WTC11 (cell line): Measurements from ENCODE around the gene SOX4. TPM values are rescaled to one million over a fixed set of nuclear protein-coding genes. Genes with fewer than 3 reads are reported as not detected.

Experiments
- ATAC-seq: fragments of 200-7000 bp; cut with Tn5 transposase; 2 replicates; pipeline ENCODE4 v1.10.0; 2021; ENCODE audit warnings: mild to moderate bottlenecking, moderate library complexity
- CTCF ChIA-PET: fragments of 300-600 bp; sonication (Branson Sonifier 250); formaldehyde crosslinking; loops from one replicate; lab custom pipeline; 2021; ENCODE audit warnings: antibody characterized with exemption; lab: Charles Lee
- POLR2A ChIA-PET: fragments of 350-600 bp; sonication (Branson Sonifier 250); formaldehyde crosslinking; loops from one replicate; lab custom pipeline; 2021; ENCODE audit warnings: antibody characterized with exemption; lab: Charles Lee
- DNase-seq: peaks from one replicate; pipeline ENCODE4 v3.0.0; 2021; ENCODE audit warnings: low spot score
- H3K27ac Mint-ChIP-seq: 2 replicates; pipeline ENCODE4 v1.8.0; 2021; ENCODE audit warnings: mixed read lengths
- H3K27me3 Mint-ChIP-seq: 2 replicates; pipeline ENCODE4 v1.8.0; 2021; ENCODE audit warnings: low read depth, mild to moderate bottlenecking, moderate library complexity, mixed read lengths
- H3K36me3 Mint-ChIP-seq: 2 replicates; pipeline ENCODE4 v1.8.0; 2021; ENCODE audit warnings: mixed read lengths
- H3K4me1 Mint-ChIP-seq: 2 replicates; pipeline ENCODE4 v1.8.0; 2022; ENCODE audit warnings: mixed read lengths
- H3K4me3 Mint-ChIP-seq: 2 replicates; pipeline ENCODE4 v1.8.0; 2021; ENCODE audit warnings: mild to moderate bottlenecking, moderate library complexity, mixed read lengths
- H3K9me3 Mint-ChIP-seq: 2 replicates; pipeline ENCODE4 v1.8.0; 2021; ENCODE audit warnings: mixed read lengths
- CREM ChIP-seq: sonication (generic); formaldehyde crosslinking; IDR thresholded peaks from 2 replicates; pipeline ENCODE4 v1.8.1; 2022; ENCODE audit warnings: mild to moderate bottlenecking, missing genetic modification reagents, moderate library complexity
- ELF4 ChIP-seq: sonication (generic); formaldehyde crosslinking; IDR thresholded peaks from 2 replicates; pipeline ENCODE4 v1.8.1; 2022; ENCODE audit warnings: low read depth, mild to moderate bottlenecking, moderate library complexity, missing genetic modification reagents
- FOXJ3 ChIP-seq: sonication (generic); formaldehyde crosslinking; IDR thresholded peaks from 2 replicates; pipeline ENCODE4 v1.9.0; 2021; ENCODE audit warnings: missing genetic modification reagents, mild to moderate bottlenecking, borderline replicate concordance
- GTF2I ChIP-seq: fragments of 250-450 bp; sonication (Bioruptor Pico); conservative IDR thresholded peaks from 2 replicates; pipeline ENCODE4 v1.4.0; 2021; ENCODE audit warnings: mild to moderate bottlenecking
- KAT7 ChIP-seq: sonication (generic); formaldehyde crosslinking; IDR thresholded peaks from 2 replicates; pipeline ENCODE4 v1.8.1; 2023; ENCODE audit warnings: missing genetic modification reagents, mild to moderate bottlenecking, borderline replicate concordance
- MYBL2 ChIP-seq: sonication (generic); formaldehyde crosslinking; IDR thresholded peaks from 2 replicates; pipeline ENCODE4 v1.8.1; 2023; ENCODE audit warnings: mild to moderate bottlenecking, moderate library complexity, missing genetic modification reagents
- NFATC4 ChIP-seq: fragments of 250-450 bp; sonication (Bioruptor Pico); IDR thresholded peaks from 2 replicates; pipeline ENCODE4 v1.9.0; 2021; ENCODE audit warnings: mild to moderate bottlenecking
- NFE2L1 ChIP-seq: sonication (generic); formaldehyde crosslinking; IDR thresholded peaks from 2 replicates; pipeline ENCODE4 v1.8.1; 2023; ENCODE audit warnings: missing genetic modification reagents
- NR2C2 ChIP-seq: sonication (generic); formaldehyde crosslinking; IDR thresholded peaks from 2 replicates; pipeline ENCODE4 v1.8.0; 2022; ENCODE audit warnings: mild to moderate bottlenecking, missing genetic modification reagents
- NR3C1 ChIP-seq: sonication (generic); formaldehyde crosslinking; conservative IDR thresholded peaks from 2 replicates; pipeline ENCODE4 v1.8.1; 2023; ENCODE audit warnings: low read depth, mild to moderate bottlenecking, missing genetic modification reagents
- RELA ChIP-seq: sonication (generic); formaldehyde crosslinking; IDR thresholded peaks from 2 replicates; pipeline ENCODE4 v1.8.1; 2022; ENCODE audit warnings: missing genetic modification reagents, mild to moderate bottlenecking, borderline replicate concordance
- ZNF232 ChIP-seq: sonication (generic); formaldehyde crosslinking; IDR thresholded peaks from 2 replicates; pipeline ENCODE4 v1.8.0; 2022; ENCODE audit warnings: mild to moderate bottlenecking, missing genetic modification reagents
- ZNF396 ChIP-seq: fragments of 250-450 bp; sonication (Bioruptor Pico); IDR thresholded peaks from 2 replicates; pipeline ENCODE4 v1.8.0; 2021; ENCODE audit warnings: mild to moderate bottlenecking, moderate library complexity, borderline replicate concordance
- ZNF416 ChIP-seq: fragments of 250-450 bp; sonication (Bioruptor Pico); IDR thresholded peaks from 2 replicates; pipeline ENCODE4 v1.9.0; 2021; ENCODE audit warnings: mild to moderate bottlenecking, inconsistent platforms
- ZNF671 ChIP-seq: fragments of 250-450 bp; sonication (Bioruptor Pico); IDR thresholded peaks from 2 replicates; pipeline ENCODE4 v1.8.0; 2021; ENCODE audit warnings: mild to moderate bottlenecking
- total RNA-seq: library from RNA; stranded (reverse); gene quantifications from 3 replicates; pipeline ENCODE4 v1.2.3, GENCODE V29; 2021
- TF ChIP-seq, protein P1 (sequence below): sonication (generic); formaldehyde crosslinking; IDR thresholded peaks from 2 replicates; pipeline ENCODE4 v1.8.1; 2022; ENCODE audit warnings: low read depth, missing genetic modification reagents, borderline replicate concordance
- TF ChIP-seq, protein P2 (sequence below): sonication (generic); formaldehyde crosslinking; IDR thresholded peaks from 2 replicates; pipeline ENCODE4 v1.8.1; 2023; ENCODE audit warnings: mild to moderate bottlenecking, moderate library complexity, missing genetic modification reagents
- TF ChIP-seq, protein P3 (sequence below): sonication (generic); formaldehyde crosslinking; IDR thresholded peaks from 2 replicates; pipeline ENCODE4 v1.8.0; 2022; ENCODE audit warnings: missing genetic modification reagents
- TF ChIP-seq, protein P4 (sequence below): sonication (generic); formaldehyde crosslinking; IDR thresholded peaks from 2 replicates; pipeline ENCODE4 v1.8.1; 2022; ENCODE audit warnings: mild to moderate bottlenecking, missing genetic modification reagents, moderate library complexity, borderline replicate concordance
- TF ChIP-seq, protein P5 (sequence below): sonication (generic); formaldehyde crosslinking; IDR thresholded peaks from 2 replicates; pipeline ENCODE4 v1.8.0; 2023; ENCODE audit warnings: missing genetic modification reagents, mild to moderate bottlenecking, borderline replicate concordance

SOX4 gene
- total RNA-seq, 1 experiment from 2014 or later = 182 TPM

DNA sequence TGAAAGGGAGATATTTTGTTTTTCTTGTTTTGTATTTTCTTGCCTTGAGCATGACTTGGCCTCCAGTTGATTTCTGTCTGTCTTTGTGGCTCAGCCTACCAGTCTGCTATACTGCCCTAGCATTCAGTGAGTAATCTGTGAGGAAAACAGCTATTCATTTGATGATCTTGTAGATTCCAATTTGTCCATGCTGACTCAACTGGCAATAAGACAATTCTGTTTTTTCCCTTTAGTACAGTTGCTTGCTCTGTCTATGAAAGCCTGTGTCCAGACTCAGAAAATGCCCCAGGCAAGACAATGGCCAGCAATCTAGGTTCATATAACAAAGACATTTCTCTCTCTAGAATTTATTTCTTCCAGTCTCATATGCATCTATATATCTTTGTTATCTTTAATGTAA lies 10.9 kb upstream of the SOX4 start:
- ATAC-seq = no peak
- Mint-ChIP-seq H3K27me3 (peaks cover 6% of the 10 kb centered on the region), H3K4me3 (no peak overlapping the region), H3K4me1 (peaks cover 6% of the 10 kb centered on the region), H3K9me3 (peaks cover 41% of the 10 kb centered on the region), H3K27ac (no peak overlapping the region), H3K36me3 (peaks cover 32% of the 10 kb centered on the region)
- POLR2A ChIA-PET = interaction anchor here (0.6 kb wide), 1 partner anchor 307 kb away, joined by 7 read pairs; no protein-coding TSS in a partner anchor
- no peak for DNase-seq
- CTCF ChIA-PET = no interaction called here
- no peak for TF ChIP-seq ELF4 (CRISPR knock-in tag)

DNA sequence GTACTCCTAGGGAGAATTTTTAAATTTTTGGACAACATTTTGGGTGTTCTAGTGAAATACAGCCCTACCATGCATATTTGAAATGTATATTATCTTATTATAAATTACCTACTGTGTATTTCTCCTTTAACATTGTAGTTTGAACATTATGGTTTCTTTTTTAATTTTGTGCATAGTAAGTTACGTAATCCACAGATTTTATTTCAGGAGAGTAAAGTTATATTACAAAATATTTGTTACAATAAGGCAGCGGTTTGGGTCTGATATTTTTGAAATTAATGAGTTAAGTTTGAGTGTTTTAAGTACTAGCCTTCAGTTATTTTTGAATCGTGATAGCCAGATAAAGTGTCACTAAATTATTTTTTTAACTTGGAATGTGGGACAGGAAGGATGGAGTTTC lies 7.3 kb upstream of the SOX4 start:
- H3K27ac Mint-ChIP-seq = no peak overlapping the region
- no peak for ATAC-seq
- peaks cover 17% of the 10 kb centered on the region for H3K36me3 Mint-ChIP-seq
- DNase-seq = no peak
- ChIA-PET POLR2A (interaction anchor here (0.7 kb wide), 1 partner anchor 776 kb away, joined by 3 read pairs; no protein-coding TSS in a partner anchor), CTCF (interaction anchor here (0.9 to 3.5 kb wide), 3 partner anchors 17 to 1022 kb away, joined by 3 to 19 read pairs (median 4); no protein-coding TSS in a partner anchor)
- peaks cover 12% of the 10 kb centered on the region for H3K27me3 Mint-ChIP-seq
- H3K4me3 Mint-ChIP-seq = peak overlapping the region; percentile 95
- no peak for TF ChIP-seq NR3C1 (CRISPR knock-in tag)
- no peak for TF ChIP-seq NR2C2 (CRISPR knock-in tag)
- no peak for TF ChIP-seq NFE2L1
- TF ChIP-seq ZNF416 = no peak
- TF ChIP-seq, protein P1, sequence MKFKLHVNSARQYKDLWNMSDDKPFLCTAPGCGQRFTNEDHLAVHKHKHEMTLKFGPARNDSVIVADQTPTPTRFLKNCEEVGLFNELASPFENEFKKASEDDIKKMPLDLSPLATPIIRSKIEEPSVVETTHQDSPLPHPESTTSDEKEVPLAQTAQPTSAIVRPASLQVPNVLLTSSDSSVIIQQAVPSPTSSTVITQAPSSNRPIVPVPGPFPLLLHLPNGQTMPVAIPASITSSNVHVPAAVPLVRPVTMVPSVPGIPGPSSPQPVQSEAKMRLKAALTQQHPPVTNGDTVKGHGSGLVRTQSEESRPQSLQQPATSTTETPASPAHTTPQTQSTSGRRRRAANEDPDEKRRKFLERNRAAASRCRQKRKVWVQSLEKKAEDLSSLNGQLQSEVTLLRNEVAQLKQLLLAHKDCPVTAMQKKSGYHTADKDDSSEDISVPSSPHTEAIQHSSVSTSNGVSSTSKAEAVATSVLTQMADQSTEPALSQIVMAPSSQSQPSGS (CRISPR knock-in tag) = no peak
- no peak for TF ChIP-seq FOXJ3 (CRISPR knock-in tag)
- TF ChIP-seq KAT7 (CRISPR knock-in tag) = no peak
- no peak for TF ChIP-seq ZNF671 (CRISPR knock-in tag)
- TF ChIP-seq, protein P2, sequence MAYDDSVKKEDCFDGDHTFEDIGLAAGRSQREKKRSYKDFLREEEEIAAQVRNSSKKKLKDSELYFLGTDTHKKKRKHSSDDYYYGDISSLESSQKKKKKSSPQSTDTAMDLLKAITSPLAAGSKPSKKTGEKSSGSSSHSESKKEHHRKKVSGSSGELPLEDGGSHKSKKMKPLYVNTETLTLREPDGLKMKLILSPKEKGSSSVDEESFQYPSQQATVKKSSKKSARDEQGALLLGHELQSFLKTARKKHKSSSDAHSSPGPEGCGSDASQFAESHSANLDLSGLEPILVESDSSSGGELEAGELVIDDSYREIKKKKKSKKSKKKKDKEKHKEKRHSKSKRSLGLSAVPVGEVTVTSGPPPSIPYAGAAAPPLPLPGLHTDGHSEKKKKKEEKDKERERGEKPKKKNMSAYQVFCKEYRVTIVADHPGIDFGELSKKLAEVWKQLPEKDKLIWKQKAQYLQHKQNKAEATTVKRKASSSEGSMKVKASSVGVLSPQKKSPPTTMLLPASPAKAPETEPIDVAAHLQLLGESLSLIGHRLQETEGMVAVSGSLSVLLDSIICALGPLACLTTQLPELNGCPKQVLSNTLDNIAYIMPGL = no peak
- TF ChIP-seq, protein P3, sequence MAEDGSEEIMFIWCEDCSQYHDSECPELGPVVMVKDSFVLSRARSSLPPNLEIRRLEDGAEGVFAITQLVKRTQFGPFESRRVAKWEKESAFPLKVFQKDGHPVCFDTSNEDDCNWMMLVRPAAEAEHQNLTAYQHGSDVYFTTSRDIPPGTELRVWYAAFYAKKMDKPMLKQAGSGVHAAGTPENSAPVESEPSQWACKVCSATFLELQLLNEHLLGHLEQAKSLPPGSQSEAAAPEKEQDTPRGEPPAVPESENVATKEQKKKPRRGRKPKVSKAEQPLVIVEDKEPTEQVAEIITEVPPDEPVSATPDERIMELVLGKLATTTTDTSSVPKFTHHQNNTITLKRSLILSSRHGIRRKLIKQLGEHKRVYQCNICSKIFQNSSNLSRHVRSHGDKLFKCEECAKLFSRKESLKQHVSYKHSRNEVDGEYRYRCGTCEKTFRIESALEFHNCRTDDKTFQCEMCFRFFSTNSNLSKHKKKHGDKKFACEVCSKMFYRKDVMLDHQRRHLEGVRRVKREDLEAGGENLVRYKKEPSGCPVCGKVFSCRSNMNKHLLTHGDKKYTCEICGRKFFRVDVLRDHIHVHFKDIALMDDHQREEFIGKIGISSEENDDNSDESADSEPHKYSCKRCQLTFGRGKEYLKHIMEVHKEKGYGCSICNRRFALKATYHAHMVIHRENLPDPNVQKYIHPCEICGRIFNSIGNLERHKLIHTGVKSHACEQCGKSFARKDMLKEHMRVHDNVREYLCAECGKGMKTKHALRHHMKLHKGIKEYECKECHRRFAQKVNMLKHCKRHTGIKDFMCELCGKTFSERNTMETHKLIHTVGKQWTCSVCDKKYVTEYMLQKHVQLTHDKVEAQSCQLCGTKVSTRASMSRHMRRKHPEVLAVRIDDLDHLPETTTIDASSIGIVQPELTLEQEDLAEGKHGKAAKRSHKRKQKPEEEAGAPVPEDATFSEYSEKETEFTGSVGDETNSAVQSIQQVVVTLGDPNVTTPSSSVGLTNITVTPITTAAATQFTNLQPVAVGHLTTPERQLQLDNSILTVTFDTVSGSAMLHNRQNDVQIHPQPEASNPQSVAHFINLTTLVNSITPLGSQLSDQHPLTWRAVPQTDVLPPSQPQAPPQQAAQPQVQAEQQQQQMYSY (CRISPR knock-in tag) = no peak
- no peak for TF ChIP-seq ZNF232 (CRISPR knock-in tag)
- TF ChIP-seq MYBL2 (CRISPR knock-in tag) = no peak
- TF ChIP-seq, protein P4, sequence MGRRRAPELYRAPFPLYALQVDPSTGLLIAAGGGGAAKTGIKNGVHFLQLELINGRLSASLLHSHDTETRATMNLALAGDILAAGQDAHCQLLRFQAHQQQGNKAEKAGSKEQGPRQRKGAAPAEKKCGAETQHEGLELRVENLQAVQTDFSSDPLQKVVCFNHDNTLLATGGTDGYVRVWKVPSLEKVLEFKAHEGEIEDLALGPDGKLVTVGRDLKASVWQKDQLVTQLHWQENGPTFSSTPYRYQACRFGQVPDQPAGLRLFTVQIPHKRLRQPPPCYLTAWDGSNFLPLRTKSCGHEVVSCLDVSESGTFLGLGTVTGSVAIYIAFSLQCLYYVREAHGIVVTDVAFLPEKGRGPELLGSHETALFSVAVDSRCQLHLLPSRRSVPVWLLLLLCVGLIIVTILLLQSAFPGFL = no peak
- no peak for TF ChIP-seq ZNF396
- no peak for TF ChIP-seq RELA (CRISPR knock-in tag)
- TF ChIP-seq GTF2I (CRISPR knock-in tag) = no peak
- TF ChIP-seq, protein P5, sequence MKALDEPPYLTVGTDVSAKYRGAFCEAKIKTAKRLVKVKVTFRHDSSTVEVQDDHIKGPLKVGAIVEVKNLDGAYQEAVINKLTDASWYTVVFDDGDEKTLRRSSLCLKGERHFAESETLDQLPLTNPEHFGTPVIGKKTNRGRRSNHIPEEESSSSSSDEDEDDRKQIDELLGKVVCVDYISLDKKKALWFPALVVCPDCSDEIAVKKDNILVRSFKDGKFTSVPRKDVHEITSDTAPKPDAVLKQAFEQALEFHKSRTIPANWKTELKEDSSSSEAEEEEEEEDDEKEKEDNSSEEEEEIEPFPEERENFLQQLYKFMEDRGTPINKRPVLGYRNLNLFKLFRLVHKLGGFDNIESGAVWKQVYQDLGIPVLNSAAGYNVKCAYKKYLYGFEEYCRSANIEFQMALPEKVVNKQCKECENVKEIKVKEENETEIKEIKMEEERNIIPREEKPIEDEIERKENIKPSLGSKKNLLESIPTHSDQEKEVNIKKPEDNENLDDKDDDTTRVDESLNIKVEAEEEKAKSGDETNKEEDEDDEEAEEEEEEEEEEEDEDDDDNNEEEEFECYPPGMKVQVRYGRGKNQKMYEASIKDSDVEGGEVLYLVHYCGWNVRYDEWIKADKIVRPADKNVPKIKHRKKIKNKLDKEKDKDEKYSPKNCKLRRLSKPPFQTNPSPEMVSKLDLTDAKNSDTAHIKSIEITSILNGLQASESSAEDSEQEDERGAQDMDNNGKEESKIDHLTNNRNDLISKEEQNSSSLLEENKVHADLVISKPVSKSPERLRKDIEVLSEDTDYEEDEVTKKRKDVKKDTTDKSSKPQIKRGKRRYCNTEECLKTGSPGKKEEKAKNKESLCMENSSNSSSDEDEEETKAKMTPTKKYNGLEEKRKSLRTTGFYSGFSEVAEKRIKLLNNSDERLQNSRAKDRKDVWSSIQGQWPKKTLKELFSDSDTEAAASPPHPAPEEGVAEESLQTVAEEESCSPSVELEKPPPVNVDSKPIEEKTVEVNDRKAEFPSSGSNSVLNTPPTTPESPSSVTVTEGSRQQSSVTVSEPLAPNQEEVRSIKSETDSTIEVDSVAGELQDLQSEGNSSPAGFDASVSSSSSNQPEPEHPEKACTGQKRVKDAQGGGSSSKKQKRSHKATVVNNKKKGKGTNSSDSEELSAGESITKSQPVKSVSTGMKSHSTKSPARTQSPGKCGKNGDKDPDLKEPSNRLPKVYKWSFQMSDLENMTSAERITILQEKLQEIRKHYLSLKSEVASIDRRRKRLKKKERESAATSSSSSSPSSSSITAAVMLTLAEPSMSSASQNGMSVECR (CRISPR knock-in tag) = no peak
- TF ChIP-seq CREM (CRISPR knock-in tag) = no peak
- no peak for TF ChIP-seq NFATC4 (CRISPR knock-in tag)
- peaks cover 19% of the 10 kb centered on the region for H3K9me3 Mint-ChIP-seq
- H3K4me1 Mint-ChIP-seq = peaks cover 18% of the 10 kb centered on the region
